ENCODE results near the gene EEF1AKMT3.

Gene EEF1AKMT3

GRCh38 chr12:57772429-57773322 lies at the start of gene EEF1AKMT3:
Gene EEF1AKMT3 (plus strand): TSS chr12:57772614. CDS start chr12:57772725, 111 bp downstream.
- peak within 1 kb of the TSS; percentile 72 for H3K9ac ChIP-seq (ENCODE audit: low read length)
- H3K9me3 ChIP-seq (ENCODE audit: low read length): no peaks in the 10 kb centered on the region
- no peaks in the 10 kb centered on the region for H4K20me1 ChIP-seq (ENCODE audit: insufficient read depth, low read length)
- peaks cover 18% of the 10 kb centered on the region for H3K4me1 ChIP-seq (ENCODE audit: insufficient read depth, low read length, severe bottlenecking)
- no peaks in the 10 kb centered on the region for H3K27me3 ChIP-seq (ENCODE audit: insufficient read depth, low read length)
- no peaks in the 10 kb centered on the region for H3K79me2 ChIP-seq (ENCODE audit: insufficient read depth, low read length)
- H3K27ac ChIP-seq (ENCODE audit: low read depth, low read length, poor library complexity, severe bottlenecking): peak within 1 kb of the TSS; percentile 8
- peak within 1 kb of the TSS; percentile 43 for H2AFZ ChIP-seq (ENCODE audit: low read length)
- H3F3A ChIP-seq (ENCODE audit: insufficient read depth, low read length): no peaks in the 10 kb centered on the region
- TF ChIP-seq, protein P1, sequence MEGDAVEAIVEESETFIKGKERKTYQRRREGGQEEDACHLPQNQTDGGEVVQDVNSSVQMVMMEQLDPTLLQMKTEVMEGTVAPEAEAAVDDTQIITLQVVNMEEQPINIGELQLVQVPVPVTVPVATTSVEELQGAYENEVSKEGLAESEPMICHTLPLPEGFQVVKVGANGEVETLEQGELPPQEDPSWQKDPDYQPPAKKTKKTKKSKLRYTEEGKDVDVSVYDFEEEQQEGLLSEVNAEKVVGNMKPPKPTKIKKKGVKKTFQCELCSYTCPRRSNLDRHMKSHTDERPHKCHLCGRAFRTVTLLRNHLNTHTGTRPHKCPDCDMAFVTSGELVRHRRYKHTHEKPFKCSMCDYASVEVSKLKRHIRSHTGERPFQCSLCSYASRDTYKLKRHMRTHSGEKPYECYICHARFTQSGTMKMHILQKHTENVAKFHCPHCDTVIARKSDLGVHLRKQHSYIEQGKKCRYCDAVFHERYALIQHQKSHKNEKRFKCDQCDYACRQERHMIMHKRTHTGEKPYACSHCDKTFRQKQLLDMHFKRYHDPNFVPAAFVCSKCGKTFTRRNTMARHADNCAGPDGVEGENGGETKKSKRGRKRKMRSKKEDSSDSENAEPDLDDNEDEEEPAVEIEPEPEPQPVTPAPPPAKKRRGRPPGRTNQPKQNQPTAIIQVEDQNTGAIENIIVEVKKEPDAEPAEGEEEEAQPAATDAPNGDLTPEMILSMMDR (IDR thresholded peaks at IDR 0.05; ENCODE audit: low read length): no peak
- TF ChIP-seq EZH2 (IDR thresholded peaks at IDR 0.05; ENCODE audit: borderline replicate concordance, low read length): no peak
- H3K9me2 ChIP-seq (ENCODE audit: low read depth, low read length): no peaks in the 10 kb centered on the region
- H3K4me2 ChIP-seq (ENCODE audit: low read length): peak within 1 kb of the TSS; percentile 90
- peaks cover 32% of the 10 kb centered on the region for H3K36me3 ChIP-seq (ENCODE audit: insufficient read depth, low read length)
- peak within 1 kb of the TSS; percentile 75 for H3K4me3 ChIP-seq (ENCODE audit: low read depth, low read length, poor library complexity, severe bottlenecking)

DNA sequence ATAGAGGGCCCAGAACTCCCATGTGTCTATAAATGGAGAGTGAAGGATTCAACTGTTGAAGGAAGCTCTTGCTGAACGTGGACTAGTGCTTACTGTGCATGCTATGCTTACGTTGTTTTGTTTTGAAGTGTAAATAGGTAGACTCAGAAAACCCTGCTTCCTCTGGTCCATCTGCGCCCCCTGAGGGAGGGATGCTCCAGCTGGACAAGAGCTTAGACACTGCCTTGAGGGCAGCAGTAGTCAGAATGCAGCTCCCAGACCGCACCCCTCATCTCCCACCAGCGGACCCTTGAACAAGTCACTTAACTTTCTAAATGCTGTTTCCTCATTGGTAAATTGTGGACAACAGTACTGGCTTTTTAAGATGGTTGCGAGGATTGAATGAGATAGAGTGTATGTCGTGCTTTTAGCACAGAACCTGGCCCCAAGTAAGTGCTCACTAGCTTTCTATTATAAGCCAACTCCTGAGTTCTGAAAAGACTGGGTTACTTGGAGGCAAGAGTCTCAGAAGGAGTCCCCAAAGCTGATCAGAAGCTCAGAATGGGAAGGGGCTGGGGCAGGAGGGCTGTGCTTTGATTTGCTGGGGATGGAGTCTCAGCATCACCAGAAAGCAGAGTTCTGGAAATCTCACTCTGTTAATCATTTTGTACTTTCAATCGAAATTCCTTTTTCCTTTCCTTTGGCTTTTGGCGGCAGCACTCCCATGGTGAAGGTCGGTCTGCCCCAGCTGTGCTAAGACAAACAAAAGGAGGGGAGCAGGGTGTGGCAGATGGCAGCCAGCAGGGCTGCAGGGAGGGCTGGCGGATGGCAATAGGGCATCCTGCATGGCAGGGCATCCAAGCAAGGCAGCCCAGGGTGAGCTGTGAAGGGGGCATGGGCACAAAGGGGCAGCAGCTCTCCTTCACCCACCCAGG lies 49.4 kb upstream of the EEF1AKMT3 start:
- no peak overlapping the region for H3K27ac ChIP-seq (ENCODE audit: low read depth, low read length, poor library complexity, severe bottlenecking)
- H3K79me2 ChIP-seq (ENCODE audit: insufficient read depth, low read length): no peaks in the 10 kb centered on the region
- no peak overlapping the region for H3K4me2 ChIP-seq (ENCODE audit: low read length)
- H2AFZ ChIP-seq (ENCODE audit: low read length): no peak overlapping the region
- H3K27me3 ChIP-seq (ENCODE audit: insufficient read depth, low read length): no peaks in the 10 kb centered on the region
- no peak overlapping the region for H3K4me3 ChIP-seq (ENCODE audit: low read depth, low read length, poor library complexity, severe bottlenecking)
- H4K20me1 ChIP-seq (ENCODE audit: insufficient read depth, low read length): no peaks in the 10 kb centered on the region
- H3K36me3 ChIP-seq (ENCODE audit: insufficient read depth, low read length): peaks cover 59% of the 10 kb centered on the region
- H3K9me2 ChIP-seq (ENCODE audit: low read depth, low read length): no peaks in the 10 kb centered on the region
- peaks cover 4% of the 10 kb centered on the region for H3K4me1 ChIP-seq (ENCODE audit: insufficient read depth, low read length, severe bottlenecking)
- H3K9me3 ChIP-seq (ENCODE audit: low read length): no peaks in the 10 kb centered on the region
- no peak for TF ChIP-seq EZH2 (IDR thresholded peaks at IDR 0.05; ENCODE audit: borderline replicate concordance, low read length)
- TF ChIP-seq, protein P1 (IDR thresholded peaks at IDR 0.05; ENCODE audit: low read length): no peak
- H3K9ac ChIP-seq (ENCODE audit: low read length): no peak overlapping the region
- peaks cover 3% of the 10 kb centered on the region for H3F3A ChIP-seq (ENCODE audit: insufficient read depth, low read length)

- no peaks in the 10 kb centered on the region for H3K9me2 ChIP-seq (ENCODE audit: low read depth, low read length)
- H3F3A ChIP-seq (ENCODE audit: insufficient read depth, low read length): peaks cover 3% of the 10 kb centered on the region
- H3K79me2 ChIP-seq (ENCODE audit: insufficient read depth, low read length): no peaks in the 10 kb centered on the region
- H3K36me3 ChIP-seq (ENCODE audit: insufficient read depth, low read length): peaks cover 55% of the 10 kb centered on the region
- TF ChIP-seq, protein P1 (IDR thresholded peaks at IDR 0.05; ENCODE audit: low read length): no peak
- TF ChIP-seq EZH2 (IDR thresholded peaks at IDR 0.05; ENCODE audit: borderline replicate concordance, low read length): no peak
- H3K9ac ChIP-seq (ENCODE audit: low read length): no peak overlapping the region
- H3K4me2 ChIP-seq (ENCODE audit: low read length): no peak overlapping the region
- H4K20me1 ChIP-seq (ENCODE audit: insufficient read depth, low read length): no peaks in the 10 kb centered on the region
- H3K27ac ChIP-seq (ENCODE audit: low read depth, low read length, poor library complexity, severe bottlenecking): no peak overlapping the region
- H3K4me3 ChIP-seq (ENCODE audit: low read depth, low read length, poor library complexity, severe bottlenecking): no peak overlapping the region
- H2AFZ ChIP-seq (ENCODE audit: low read length): no peak overlapping the region
- H3K27me3 ChIP-seq (ENCODE audit: insufficient read depth, low read length): no peaks in the 10 kb centered on the region
- H3K4me1 ChIP-seq (ENCODE audit: insufficient read depth, low read length, severe bottlenecking): peaks cover 4% of the 10 kb centered on the region
- H3K9me3 ChIP-seq (ENCODE audit: low read length): no peaks in the 10 kb centered on the region
These were observed 48.8 kb upstream of the EEF1AKMT3 start for GRCh38 chr12:57723630-57723962.

Data from OCI-LY1 (cell line).